NCI-H345 treated with DMSO at 0.1 percent for 48 hours (cell line): ENCODE measurements around the gene ZSWIM7.
A peak's percentile ranks its signal among the peaks of the same experiment; 100 is the strongest.

Source experiments
- DNase-seq: peaks from one replicate; lab custom pipeline; 2025; ENCODE audit not compliant: unreplicated experiment; lab: John Stamatoyannopoulos, UW

ZSWIM7 gene

DNA sequence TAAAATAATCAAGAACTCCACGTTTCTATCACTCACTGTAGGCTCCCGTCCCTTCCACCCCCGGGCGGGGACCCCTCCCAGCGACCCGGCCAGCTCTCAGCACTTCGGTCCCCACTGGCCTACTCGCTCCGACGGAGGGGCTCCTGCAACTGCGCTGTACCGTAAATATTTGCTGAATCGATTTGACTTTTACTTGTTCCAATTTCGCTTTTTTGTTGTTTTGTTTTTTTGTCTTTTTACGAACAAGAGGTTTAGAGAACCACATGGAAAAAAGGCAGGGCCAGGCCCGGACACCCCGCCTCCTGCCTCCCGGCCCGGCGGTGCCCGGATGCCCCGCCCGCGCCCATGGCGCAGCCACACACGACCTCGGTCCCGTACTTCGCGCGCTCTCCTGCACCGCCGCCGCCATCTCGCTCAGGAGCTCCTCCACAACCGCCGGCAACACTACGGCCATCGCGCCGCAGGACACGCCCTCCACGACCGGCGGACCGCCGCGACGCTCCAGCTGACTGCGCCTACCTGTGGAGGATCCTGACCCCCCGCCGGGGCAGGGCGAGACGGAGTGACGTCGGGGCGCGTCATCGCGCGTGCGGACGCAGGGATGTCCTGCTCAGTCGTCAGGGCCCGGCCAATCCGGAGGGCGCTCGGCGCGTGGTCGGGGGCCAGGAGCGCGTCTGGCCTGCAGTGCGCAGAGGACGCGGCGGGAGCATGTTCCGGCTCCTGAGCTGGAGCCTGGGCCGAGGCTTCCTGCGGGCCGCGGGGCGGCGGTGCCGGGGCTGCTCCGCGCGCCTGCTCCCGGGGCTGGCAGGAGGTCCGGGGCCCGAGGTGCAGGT lies at the start of gene ZSWIM7, which contains the start of gene TTC19:
TSS of gene ZSWIM7 (minus strand) at position 564 of the 833 bp plus-strand sequence. CDS start at position 454, 110 bp downstream.
TSS of gene TTC19 (plus strand) at position 684 of the 833 bp plus-strand sequence. CDS start at position 709, 25 bp downstream.
- peak; percentile 67 for DNase-seq

GRCh38 chr17:16048811-16049449 lies 49.4 kb upstream of the ZSWIM7 start:
- DNase-seq: no peak

- no peak for DNase-seq
Observed at GRCh38 chr17:16046966-16047365, 47.5 kb upstream of the ZSWIM7 start.

- DNase-seq: no peak
Observed at GRCh38 chr17:16044487-16044886, 45.0 kb upstream of the ZSWIM7 start.

- no peak for DNase-seq
Observed at GRCh38 chr17:16040710-16041251, 41.3 kb upstream of the ZSWIM7 start.

- no peak for DNase-seq
Observed at GRCh38 chr17:16037636-16038035, 38.1 kb upstream of the ZSWIM7 start.

GRCh38 chr17:16036261-16036660 lies 36.8 kb upstream of the ZSWIM7 start:
- no peak for DNase-seq

- DNase-seq: no peak
Observed at GRCh38 chr17:16033729-16034349, 34.3 kb upstream of the ZSWIM7 start.

DNA sequence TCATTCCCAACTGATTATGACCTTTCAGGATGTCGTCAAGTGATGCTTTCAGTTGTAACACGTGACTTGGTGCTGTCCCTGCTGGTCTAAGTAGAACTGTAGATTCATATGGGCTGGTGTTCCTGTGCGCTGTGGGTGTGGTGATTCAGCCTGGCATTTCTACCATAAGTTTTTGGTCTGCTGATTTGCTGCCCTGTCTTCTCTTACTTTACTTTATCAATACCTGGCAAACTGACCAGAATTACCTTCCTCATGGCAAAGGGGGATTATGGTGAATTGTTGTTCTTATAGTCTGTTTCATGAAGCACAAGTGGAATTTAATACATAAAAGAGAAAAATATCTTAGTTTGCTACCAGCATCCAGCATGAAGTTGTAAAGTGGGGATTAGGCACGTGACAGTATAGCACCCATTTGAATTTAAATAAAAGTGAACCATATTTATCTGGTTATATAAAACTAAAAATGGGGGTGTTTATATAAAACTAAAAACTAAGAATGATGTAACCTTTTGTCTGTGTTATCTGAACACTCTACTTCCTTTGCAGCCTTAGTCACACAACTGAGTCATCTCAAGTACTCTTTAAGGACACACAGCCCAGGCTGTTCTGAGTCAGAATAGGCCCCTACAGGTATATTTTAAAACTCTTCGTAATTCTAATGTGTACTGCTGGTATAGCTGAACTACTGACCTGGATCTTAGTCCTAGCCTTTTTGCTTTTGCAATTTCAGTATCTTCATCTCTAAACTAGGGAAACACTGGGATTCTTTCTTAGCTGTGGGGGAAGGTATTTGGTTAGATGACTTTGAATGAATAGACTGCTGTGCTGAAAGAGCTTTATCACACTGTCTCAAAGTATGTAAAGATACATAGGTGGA lies 28.4 kb upstream of the ZSWIM7 start:
- DNase-seq: no peak

GRCh38 chr17:16026895-16027294 lies 27.4 kb upstream of the ZSWIM7 start:
- no peak for DNase-seq

- no peak for DNase-seq
Observed at GRCh38 chr17:16025202-16025601, 25.7 kb upstream of the ZSWIM7 start.

GRCh38 chr17:16023881-16024280 lies 24.4 kb upstream of the ZSWIM7 start:
- DNase-seq: no peak

GRCh38 chr17:16019347-16019746 lies 19.8 kb upstream of the ZSWIM7 start:
- no peak for DNase-seq

DNA sequence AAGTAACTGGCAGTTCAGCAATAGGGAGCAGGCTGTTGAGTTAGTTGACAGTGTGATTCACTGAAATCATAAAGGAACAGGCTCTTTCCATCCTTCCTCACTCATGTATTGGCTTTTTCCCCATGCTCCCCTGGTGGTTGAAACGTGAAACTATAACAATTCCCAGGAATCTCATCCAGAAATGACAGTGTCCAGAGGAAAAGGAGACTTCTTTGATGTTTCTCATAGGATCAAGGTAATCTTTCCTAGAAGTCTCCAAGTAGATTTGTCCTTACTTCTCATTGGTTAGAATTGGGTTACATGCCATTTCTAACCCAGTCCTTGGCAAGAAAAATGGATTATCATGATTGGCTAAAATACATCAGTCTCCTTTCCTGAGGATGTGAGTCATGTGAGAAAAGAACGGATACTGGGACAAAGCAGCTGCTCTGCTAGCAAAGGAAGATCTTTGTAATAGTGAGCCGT lies 14.5 kb upstream of the ZSWIM7 start:
- DNase-seq: no peak

DNA sequence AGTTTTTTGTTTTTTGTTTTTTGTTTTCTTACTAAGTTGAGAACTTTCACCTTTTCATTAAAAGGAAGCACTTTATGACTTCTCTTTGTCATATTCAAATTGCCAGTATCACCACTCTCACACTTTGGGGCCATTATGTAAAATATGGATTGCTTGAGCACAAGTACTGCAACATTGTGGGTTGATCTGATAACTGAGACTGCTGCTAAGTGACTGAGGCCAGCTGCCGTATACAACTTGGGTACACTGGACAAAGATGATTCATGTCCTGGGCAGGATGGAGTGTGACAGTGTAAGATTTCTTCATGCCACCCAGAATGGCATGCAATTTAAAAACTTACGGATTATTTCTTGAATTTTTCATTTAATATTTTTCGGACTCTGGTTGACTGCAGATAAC lies 7.9 kb upstream of the ZSWIM7 start:
- no peak for DNase-seq

- no peak for DNase-seq
Observed at GRCh38 chr17:16005636-16006035, 6.1 kb upstream of the ZSWIM7 start.

- no peak for DNase-seq
Observed at GRCh38 chr17:16003841-16004240, 4.3 kb upstream of the ZSWIM7 start.

DNA sequence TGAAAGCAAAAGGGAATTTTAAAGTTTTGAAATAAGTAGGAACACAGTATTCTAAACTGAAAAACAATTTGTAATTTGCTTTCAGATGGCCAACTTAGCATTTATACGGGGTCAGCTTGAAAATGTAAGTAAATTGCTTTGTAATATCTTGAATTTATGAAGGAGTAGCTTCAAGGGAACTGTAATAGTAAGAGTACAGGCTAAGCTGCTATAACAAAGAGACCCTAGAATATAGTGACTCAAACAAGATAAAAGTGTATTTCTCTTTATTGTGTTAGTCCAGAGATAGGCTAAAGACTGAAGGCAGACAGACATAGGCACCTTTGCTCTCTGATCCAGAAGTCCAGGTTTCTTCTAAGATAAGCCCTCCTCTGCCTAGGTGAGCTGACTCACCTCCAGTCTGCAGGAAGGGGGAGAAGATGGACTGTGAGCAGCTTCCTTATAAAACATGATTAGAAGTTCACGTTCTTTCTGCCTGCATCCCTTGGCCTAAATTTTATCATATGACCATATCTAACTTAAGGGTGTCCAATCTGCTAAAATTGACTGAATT lies 3.3 kb upstream of the ZSWIM7 start:
- DNase-seq: no peak

GRCh38 chr17:16001226-16001897 lies 1.9 kb upstream of the ZSWIM7 start:
- DNase-seq: no peak
